GM19043 (cell line): ENCODE results near the gene ZNF543.
"Not testable (repeated sequence)": the region's sequence is repeated elsewhere in the genome, so short reads cannot be mapped to it uniquely, and the experiment has no call there.

ENCODE experiments used
- ATAC-seq: cut with Tn5 transposase; IDR thresholded peaks from one replicate; pipeline ENCODE4 v1.9.1; 2021; ENCODE audit warnings: low read depth; ENCODE audit not compliant: unreplicated experiment

Gene ZNF543

GRCh38 chr19:57320180-57321084, at the start of gene ZNF543:
Gene ZNF543, plus strand, starts transcription at chr19:57320472. Its CDS starts 382 bp downstream, at chr19:57320854.
- ATAC-seq: peak; percentile 97

DNA sequence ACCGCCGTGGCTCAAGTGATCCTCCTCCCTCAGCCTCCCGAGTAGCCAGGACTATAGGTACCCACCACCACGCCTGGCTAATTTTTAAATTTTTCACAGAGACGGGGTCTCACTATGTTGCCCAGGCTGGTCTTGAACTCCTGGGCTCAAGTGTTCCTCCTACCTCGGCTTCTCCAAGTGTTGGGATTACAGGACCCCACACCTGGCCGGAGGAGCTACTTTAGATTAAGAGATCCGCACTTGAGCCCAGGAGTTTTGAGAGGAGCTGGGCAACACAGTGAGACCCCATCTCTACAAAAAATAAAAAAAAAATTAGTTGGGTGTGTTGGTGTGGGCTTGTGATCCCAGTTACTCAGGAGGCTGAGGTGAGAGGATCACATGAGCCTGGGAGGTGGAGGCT, 49.0 kb upstream of the ZNF543 start:
- no peak for ATAC-seq

GRCh38 chr19:57273014-57273413, 47.3 kb upstream of the ZNF543 start:
- ATAC-seq: no peak

DNA sequence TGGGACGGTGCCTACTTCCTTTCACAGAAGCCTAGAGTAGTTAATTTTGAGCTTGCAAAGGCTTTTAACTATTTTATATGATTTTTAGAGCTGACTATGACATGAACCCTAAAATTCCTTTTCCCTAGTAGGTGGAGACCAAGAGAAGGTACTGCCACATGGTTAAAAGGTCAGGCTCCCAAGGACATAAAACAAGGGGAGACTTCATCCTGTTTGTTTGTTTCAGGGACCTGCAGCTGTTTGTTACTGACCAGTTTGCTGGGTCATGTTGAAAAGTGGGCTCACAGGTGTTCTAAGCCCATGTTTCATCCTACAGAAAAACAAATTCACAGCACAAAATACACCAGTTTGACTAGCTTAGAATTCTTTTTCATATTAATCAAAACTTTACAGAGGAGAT, 43.8 kb upstream of the ZNF543 start:
- no peak for ATAC-seq

GRCh38 chr19:57278481-57278880, 41.8 kb upstream of the ZNF543 start:
- not testable (repeated sequence) for ATAC-seq

GRCh38 chr19:57279418-57280164, 40.7 kb upstream of the ZNF543 start:
- ATAC-seq: peak; percentile 65

DNA sequence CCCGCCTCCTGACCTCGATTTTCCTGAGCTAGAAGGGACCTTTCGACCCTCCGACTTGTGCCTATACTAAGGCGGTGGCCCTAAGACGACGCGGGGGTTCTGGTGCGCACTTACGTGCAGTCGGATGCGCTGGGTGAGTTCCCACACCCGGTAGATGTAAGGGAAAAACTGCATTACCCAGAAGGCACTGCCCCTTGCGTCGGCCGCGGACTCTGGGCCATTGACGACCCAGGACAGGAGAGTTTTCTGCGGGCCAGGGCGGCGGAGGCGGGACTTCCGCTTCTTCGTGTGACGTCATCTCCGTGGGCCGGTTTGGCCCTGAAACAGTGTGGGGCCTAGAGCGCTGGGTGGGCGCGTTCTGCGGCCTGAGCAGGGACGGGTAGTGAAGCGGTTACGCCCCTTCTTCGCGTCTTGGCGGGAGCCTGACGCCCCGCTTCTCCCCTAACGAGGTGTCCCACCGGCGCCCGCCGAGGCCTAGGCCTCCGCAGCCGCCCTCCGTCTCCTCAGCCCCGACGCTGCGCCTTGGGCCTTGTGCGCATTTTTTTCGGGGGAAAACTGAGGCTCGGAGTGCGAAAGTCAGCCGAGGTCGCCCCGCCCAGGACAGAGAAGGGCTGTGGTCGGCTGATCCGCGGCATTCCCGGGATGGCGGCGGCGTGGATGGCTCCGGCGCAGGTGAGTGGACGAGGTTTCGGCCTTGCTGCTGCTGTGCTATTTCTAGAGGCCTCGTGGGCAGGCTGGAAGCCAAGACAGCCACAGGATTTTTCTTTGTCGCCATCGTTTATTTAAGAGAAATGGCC, 39.9 kb upstream of the ZNF543 start, which contains the start of gene ZNF460:
Gene ZNF460 (plus strand): TSS at position 321 of the 797 bp plus-strand sequence. CDS start 322 bp downstream, at position 643.
- peak; percentile 64 for ATAC-seq

- ATAC-seq: no peak
These were observed 39.3 kb upstream of the ZNF543 start for GRCh38 chr19:57280962-57281400.

GRCh38 chr19:57282011-57282643, 38.1 kb upstream of the ZNF543 start:
- ATAC-seq: no peak

DNA sequence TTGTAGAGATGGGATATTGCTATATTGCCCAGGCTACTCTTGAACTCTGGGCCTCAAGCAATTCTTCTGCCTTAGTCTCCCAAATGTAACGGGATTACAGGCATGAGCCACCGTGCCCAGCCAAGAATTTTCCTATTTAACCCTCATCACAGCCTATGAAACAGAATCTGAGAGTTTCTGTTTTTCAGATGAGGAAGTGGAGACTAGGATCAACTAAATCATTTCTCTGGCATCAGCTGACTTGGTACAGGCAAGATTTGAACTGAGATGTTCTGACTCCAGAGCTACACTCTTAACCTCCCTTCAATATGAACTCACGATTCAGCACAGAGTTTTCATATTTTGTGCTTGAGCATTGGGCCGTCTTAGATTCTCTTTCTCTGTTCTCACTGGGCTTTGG, 31.9 kb upstream of the ZNF543 start:
- ATAC-seq: no peak

GRCh38 chr19:57290970-57291369, 29.3 kb upstream of the ZNF543 start:
- no peak for ATAC-seq

DNA sequence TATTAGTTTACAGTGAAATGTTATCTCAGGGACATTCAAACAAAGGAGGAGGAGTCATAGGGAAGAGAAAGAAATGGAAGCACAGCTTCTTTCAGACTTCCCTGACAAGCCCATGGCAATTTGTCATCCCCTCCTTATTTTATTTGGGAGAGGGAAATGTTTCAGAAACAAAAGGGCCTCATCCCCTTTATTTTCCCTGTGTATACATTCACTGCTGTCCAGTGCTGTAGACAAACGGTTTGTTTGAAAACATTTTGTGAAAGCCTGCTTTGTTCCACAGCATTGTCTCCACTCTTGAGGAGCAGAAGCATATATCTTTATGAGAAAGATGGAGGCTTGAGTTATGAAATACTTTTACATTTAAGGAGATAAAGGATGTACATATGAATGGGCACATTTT, 27.7 kb upstream of the ZNF543 start:
- ATAC-seq: no peak

GRCh38 chr19:57293719-57294118, 26.6 kb upstream of the ZNF543 start:
- ATAC-seq: no peak

- no peak for ATAC-seq
These were observed 18.2 kb upstream of the ZNF543 start for GRCh38 chr19:57302020-57302465.

DNA sequence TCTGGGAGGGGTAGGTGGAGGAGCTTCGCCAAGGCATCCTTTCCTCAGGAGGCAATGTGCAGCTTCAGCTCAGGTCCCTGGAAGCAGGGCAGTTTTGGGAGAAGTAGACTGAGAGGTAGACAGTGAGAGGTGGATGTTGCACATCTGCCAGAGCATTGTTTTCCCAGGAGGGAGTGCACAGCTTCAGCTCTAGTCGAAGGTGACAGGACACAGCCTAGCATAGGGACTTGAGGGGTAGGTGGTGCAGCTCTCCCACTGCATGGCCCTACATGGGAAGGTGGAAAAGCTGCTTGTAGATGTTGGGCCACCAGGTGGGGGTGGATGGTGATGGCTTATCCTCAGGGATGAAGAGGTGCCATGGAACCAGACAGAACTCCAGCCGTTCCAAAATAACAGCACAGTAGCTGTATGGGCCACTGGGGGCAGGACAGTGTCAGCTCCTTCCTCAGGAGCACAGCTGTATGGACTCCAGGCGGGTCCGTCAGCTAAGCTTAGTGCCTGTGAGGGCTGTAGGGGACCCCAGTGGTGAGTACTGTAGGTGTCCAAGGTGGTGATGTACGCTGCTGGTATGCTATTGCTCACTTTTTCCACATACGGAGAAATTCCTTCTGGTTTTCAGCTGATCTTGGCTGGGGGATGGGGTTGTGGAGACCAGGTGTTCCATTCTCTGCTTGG, 17.4 kb upstream of the ZNF543 start:
- ATAC-seq: no peak

DNA sequence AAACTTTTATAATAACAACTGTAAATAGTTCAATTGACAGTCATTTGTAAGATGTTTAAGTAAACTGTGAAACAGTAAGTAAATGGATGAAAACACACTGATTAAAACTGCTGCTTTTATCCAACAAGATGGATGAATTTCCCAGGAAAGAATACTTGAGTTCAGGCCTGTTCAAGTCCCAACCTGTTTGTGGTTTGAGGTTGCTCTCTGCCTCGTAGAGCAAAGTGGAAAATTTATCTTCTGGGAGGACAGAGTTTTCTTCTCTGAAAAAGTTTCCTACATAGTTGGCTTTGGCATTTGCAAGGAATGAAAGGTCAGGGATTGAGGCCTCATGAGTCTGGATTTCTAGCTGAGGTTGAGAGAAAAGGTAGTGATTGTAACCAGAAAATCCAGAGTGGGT, 15.2 kb upstream of the ZNF543 start:
- ATAC-seq: no peak

DNA sequence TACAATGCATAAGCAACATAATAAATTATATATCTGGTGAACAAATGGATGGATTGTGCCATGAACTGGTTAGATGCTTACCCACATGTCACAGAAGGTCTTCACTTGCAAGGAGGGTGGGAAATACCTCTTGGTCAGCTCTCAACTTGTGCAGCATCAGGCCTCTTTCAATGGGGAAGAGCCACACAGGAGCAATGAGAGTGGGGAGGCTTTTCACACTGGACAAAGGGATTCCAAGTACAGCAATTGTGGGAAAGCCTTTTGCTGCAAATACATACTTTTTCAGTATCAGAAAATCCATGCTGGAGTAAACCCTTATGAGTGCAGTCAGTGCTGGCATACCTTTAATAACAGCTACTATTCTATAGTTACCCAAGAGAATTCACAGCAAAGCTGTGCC, 11.8 kb upstream of the ZNF543 start:
- ATAC-seq: no peak

GRCh38 chr19:57310792-57311191, 9.5 kb upstream of the ZNF543 start:
- ATAC-seq: no peak

DNA sequence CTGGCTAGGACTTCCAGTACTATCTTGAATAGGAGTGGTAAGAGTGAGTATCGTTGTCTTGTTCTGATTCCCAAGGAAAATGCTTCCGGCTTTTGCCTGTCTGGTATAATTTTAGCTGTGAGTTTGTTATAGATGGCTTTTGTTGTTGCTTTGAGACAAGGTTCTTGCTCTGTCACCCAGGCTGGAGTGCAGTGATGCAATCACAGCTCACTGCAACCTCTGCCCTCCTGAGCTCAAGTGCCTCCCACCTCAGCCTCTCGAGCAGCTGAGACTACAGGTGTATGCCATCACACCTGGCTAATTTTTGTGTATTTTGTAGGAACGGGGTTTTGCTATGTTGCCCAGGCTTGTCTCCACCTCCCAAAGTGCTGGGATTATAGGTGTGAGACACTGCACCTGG, 6.1 kb upstream of the ZNF543 start:
- no peak for ATAC-seq

DNA sequence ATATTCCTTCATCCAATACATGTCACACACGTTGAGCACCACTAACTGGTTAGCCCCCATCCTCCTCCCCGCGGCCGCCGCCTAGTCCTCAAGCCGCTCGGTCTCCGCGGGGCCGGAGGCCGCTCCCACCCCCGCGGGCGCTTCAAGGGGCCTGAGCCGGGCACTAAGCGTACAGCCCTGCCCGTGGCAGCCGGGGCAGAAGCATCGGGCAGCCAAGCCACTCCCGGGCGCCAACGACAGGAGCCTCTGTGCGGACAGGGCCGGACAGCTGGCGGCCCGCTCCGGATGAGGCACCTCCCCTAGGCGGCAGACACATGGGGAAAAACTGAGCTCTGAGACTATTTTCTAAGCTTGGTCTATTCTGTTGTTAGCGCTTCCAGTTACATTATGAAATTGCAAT, 2.8 kb upstream of the ZNF543 start:
- ATAC-seq: no peak
